Left lobe of liver (tissue), 2 donors: ENCODE results near the gene EIF4G3. TPM values are rescaled to one million over a fixed set of nuclear protein-coding genes. Genes with fewer than 3 reads are reported as not detected.
"Not testable (repeated sequence)": the region's sequence is repeated elsewhere in the genome, so short reads cannot be mapped to it uniquely, and the experiment has no call there.

Experiments
- ATAC-seq: fragments of 200-7000 bp; cut with Tn5 transposase; one replicate; pipeline ENCODE4 v1.9.1; 2020; ENCODE audit warnings: mild to moderate bottlenecking, moderate library complexity
- DNase-seq: peaks from one replicate; pipeline ENCODE4 v3.0.0-alpha.2; 2020; ENCODE audit warnings: low spot score
- total RNA-seq: library from RNA; stranded (reverse); gene quantifications from one replicate; pipeline ENCODE4 v1.2.1, GENCODE V29; 2021
- donor health status: DM: no; HTN: no; CAD: no; lungs with moderate emphysema.
- donor health status: DM: no; HTN: yes; CAD: no.

Gene EIF4G3, protein sequence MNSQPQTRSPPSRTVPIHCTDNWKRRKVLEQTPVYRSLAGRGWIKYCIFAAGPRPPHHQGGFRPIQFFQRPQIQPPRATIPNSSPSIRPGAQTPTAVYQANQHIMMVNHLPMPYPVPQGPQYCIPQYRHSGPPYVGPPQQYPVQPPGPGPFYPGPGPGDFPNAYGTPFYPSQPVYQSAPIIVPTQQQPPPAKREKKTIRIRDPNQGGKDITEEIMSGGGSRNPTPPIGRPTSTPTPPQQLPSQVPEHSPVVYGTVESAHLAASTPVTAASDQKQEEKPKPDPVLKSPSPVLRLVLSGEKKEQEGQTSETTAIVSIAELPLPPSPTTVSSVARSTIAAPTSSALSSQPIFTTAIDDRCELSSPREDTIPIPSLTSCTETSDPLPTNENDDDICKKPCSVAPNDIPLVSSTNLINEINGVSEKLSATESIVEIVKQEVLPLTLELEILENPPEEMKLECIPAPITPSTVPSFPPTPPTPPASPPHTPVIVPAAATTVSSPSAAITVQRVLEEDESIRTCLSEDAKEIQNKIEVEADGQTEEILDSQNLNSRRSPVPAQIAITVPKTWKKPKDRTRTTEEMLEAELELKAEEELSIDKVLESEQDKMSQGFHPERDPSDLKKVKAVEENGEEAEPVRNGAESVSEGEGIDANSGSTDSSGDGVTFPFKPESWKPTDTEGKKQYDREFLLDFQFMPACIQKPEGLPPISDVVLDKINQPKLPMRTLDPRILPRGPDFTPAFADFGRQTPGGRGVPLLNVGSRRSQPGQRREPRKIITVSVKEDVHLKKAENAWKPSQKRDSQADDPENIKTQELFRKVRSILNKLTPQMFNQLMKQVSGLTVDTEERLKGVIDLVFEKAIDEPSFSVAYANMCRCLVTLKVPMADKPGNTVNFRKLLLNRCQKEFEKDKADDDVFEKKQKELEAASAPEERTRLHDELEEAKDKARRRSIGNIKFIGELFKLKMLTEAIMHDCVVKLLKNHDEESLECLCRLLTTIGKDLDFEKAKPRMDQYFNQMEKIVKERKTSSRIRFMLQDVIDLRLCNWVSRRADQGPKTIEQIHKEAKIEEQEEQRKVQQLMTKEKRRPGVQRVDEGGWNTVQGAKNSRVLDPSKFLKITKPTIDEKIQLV (N-terminal part only)
- 17.1 TPM for total RNA-seq

DNA sequence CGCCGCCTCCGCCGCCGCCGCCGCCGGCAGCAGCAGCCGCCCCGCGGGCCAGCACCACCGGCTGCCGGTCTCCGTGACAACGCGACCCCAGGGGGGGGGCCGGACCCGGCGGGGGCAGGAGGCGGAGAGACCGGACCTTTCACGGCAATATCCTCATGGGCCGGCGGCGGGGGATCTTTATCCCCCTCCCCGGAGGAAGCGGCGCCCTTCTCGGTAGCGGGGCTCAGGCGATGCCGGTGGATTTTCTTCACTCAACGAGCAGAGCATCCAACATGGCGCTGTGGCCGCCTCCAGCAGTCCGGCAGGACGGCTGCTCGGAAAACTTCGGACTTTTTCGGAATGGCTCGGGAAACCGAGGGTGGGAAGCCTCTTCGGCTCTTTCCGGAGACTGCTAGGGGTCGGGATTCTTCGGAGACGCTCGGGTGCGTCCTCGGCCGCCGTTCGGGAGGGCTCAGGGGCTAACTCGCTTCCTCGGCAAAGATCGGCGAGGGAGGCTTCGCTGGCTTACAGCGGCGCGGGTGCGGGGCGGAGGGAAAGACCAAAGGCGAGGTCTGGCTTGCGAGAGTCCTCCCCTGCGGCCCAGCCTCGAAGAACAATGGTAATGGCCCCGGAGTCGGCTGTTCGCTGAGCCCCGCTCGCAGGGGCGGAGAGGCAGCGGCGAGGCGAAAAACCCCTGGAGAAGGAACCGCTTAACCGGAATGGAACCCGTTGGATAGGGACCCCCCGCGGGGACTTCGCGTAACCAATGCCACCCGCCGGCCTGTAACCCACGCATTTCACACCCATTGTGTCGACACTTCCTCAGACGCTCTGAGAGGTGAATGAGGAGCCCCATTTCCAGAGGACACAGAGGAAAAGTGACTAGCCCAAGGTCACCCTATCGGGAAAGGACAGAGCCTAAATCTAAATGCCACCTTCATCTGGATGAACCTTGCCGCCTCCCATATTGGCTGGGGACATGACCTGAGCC lies at the start of gene EIF4G3:
Gene EIF4G3 (minus strand): TSS at position 312 of the 970 bp plus-strand sequence. CDS start 174,155 bp downstream, outside the sequence.
- DNase-seq (peak; percentile 100), ATAC-seq (peak; percentile 94)

DNA sequence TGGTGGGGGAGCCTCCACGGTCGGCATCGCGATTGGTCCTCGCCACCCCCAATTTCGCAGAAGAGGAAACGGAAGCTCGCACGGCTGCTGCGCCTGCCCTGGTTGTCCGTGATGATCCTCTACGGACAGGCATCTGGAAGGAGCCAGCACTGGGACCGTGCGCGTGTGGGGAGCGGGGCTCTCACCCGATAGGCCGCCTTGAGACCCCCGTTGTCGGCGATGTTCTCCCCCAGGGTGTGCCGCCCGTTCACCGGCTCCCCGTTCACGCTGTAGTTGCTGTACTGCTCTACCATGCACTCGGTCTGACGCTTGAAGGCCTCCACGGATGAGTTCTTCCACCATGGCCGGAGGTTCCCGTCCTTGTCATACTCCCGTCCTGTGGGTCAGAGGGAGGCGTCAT lies 48.4 kb upstream of the EIF4G3 start:
- DNase-seq (no peak), ATAC-seq (no peak)

DNA sequence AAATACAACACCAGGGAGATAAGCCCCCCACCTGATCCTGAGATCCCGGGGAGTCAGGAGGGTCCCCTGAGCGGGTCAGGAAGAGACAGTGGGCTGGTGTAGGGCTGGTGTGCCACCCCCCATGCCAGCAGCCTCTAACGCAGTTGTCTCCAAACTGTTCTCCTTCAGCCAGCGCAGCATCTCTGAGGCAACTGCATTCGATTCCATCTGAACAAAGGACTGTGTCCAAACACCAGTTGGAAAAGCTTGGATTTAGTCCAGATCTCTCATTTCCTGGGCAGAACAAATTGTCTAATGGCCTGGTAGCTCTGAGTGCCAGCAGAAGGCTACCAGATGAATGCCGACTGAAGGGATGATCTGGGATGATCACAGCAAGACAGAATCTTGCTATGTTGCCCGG lies 44.1 kb upstream of the EIF4G3 start:
- DNase-seq, result no peak
- ATAC-seq, result peak; percentile 56

DNA sequence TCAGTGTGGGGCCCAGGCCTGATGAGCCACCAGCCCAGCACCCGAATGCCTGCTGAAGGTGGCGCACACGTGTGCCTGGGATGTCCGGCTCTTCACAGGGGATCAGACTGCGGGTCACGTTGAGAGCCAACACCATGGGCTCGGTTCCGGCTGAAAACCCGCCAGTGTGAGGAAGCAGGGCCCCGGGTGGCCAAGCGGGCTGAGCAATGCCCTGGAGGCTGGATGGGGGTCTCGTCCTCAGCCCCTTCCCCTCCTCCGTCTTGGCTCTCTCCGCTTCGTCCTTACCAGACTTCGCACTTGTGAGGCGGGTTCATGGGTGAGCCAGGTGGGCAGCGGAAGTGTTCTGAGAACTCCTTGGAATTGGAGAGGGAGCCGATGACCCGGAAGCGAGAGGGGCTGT lies 43.0 kb upstream of the EIF4G3 start:
- DNase-seq (no peak), ATAC-seq (no peak)

DNA sequence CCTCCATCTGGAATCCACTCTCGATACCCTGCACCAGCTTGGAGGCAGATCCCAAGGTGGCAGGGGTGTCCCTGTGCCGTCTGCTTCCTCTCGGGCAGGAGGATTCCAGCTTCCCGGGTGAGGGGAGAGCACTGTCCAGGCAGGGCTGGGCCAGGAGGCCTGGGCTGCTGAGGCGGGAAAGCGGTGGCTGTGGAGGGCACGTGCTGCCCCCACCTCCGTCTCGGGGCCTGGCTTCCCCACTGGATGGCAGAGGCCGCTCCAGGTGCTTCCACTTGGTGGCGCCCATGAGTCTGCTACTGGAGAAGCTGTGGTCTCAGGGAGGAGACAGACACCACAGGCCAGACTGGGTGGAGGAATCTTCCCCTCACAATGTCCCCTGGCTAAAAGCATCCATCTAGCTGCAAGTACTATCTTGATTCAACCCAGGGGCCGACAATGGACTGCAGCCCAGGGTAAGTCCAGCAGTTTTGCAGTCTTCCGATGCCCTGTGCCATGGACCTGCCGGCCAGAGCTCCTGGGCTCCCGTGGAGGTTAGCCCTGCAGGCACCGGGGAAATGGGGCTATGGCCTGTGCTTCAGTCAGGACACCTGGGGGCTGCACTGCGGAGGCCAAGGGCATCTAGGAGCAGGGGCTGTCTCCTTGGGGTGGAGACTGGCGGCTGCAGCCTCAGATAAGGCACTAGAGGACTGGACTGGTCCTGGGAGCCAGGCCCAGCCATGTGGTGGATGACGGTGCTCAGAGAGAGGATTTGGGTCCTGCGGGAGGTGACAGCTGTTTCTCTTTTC lies 41.3 kb upstream of the EIF4G3 start:
- ATAC-seq (peak; percentile 59), DNase-seq (peak; percentile 52)

DNA sequence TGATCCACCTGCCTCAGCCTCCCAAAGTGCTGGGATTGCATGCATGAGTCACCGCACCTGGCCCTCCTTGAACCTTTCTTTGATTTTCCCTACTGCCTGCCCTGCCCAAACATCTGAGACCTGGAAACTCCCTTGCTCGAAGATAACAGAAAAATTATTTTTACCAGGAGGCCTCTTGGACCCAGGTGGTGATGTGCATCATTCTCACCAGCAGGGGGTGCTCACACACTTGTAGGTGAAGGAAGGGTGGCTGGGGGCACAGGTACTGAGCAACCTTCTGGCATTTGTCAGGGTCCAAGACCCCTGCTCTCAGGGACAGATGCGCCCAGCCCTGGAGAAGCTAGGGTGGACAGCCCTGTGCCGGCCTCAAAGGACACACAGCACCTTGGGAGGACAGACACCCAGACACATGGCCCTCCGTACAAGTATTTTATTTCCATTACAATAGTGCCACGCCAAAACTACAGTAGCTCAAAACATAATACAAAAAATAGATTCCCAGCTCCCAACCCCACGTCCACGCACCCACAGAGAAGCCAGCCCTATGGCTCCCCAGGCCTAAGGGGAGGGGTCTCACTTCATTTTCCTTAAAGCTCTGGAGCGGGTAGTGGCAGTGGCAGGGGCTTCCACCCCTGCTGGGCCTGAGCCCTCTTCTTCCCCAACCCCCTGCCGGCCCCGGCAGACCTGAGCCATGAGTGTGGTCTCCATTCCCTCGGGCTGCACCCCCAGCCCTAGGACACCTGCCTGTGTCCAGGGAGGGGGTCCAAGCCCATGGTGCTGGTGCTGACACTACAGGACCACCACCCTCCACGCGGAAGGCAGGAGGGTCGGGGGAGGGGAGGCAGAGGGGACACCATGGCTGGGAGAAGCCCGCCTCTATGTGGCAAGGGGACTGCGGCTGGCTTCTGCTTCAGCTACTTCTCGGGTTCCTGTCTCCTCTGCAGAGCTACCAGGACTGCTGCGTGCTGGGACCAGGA lies 40.4 kb upstream of the EIF4G3 start:
- peak; percentile 71 for ATAC-seq
- DNase-seq, result peak; percentile 58

DNA sequence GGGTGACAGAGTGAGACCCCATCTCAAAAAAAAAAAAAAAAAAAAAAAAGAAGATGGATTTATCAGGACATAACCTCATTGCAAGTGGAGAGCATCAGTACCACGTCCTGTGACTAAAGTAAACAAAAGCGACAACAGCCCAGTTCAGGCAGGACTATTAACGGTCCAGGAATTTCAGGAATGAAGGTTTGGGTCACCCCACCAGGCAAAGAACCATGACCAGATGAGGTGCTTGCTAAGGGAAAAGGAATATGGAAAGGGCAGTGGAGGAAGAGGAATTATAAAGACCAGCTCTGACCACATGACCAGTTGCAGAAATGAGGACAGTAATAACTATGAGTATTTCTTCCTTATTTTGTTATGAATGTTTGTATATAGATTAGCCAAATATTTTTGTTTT lies 35.4 kb upstream of the EIF4G3 start:
- ATAC-seq (no peak), DNase-seq (no peak)

DNA sequence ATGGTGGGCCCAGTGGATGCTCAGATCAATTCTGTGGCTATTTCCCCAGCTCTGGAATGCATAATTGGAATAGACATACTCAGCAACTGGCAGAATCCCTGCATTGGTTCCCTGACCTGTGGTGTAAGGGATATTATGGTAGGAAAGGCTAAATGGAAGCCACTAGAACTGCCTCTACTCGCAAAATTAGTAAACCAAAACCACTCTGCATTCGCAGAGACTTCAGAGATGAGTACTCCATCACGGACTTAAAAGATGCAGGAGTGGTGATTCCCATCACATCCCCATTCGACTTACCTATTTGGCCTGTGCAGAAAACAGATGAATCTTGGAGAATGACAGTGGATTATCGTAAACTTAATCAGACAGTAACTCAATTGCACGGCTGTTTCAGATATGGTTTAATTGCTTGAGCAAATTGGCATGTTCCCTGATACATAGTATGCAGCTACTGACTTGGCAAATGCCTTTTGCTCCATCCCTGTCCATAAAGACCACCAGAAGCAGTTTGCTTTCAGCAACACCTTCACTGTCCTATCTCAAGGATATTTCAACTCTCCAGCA lies 31.5 kb upstream of the EIF4G3 start:
- not testable (repeated sequence) for DNase-seq, ATAC-seq

DNA sequence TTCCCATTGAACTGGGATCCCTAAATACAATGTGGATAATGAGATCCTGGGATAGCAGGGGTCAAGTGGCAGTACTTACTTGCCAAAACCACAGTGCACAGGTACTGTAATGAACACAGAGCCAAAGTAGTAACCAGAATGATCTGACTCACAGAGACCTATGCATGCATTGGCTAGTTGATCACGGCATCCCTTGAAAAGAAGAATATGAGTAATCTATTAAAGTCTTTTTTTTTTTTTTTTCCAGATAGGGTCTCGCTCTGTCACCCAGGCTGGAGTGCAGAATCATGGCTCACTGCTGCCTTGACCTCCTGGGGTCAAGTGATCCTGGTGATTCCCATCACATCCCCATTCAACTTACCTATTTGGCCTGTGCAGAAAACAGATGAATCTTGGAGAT lies 29.4 kb upstream of the EIF4G3 start:
- DNase-seq (no peak), ATAC-seq (no peak)

DNA sequence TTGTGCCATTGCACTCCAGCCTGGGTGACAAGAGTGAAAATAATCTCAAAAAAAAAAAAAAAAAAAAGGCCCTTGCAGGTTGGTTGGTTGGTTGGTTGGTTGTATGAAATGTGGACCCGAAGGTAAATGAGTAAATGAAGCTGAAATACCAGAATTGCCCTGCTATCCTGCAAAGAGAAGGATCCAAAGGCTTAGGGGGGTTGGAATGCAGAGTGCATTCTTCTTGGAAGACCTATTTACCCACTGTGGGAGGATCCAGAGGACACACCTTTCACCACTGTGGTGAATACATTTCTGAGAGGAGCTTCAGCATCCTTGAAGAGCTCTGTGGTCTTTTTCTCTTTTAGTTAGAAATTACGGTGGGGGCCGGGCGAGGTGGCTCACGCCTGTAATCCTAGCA lies 28.7 kb upstream of the EIF4G3 start:
- no peak for ATAC-seq
- no peak for DNase-seq

DNA sequence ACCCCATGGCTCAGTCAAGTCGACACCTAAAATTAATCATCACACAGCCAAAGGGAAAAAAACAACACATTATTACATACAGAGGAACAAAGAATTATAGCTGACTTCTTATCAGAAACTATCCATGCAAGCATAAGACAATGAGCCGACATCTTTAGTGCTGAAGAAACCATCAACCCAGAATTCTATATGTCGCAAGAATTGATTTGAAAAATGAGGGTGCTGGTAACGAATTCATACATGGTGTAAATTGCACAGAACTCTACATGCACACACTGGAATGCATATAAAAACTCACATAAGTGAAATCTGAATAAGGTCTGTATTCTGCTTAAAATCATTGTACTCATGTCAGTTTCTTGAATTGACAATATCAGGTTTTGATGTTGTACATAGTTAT lies 25.0 kb upstream of the EIF4G3 start:
- ATAC-seq (no peak), DNase-seq (no peak)

DNA sequence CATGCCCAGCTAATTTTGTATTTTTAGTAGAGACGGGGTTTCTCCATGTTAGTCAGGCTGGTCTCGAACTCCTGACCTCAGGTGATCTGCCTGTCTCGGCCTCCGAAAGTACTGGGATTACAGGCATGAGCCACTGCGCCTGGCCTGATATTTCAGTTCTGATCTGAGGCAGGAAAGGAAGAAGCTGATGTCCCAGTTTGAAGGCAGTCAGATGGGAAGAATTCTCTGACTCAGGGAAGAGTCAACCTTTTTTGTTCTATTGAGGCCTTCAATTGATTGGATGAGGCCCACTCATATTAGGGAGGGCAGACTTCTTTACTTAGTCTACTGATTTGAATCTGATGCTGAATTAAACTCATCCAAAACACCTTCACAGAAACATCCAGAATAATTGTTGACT lies 24.5 kb upstream of the EIF4G3 start:
- not testable (repeated sequence) for DNase-seq, ATAC-seq

DNA sequence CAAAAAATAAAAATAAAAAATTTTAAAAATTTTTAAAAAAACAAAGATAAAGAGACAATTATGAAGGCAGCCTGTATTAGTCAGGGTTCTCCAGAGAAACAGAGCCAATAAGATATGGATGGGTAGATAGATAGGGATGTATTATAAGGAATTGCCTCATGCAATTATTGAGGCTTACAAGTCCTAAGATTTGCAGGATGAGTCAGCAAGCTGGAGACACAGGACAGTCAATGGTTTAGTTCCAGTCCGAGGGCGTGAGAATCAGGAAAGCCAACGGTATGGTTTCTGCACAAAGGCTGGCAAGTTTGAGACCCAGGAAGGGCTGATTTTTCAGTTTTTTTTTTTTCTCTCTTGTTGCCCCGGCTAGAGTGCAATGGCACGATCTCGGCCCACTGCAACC lies 24.1 kb upstream of the EIF4G3 start:
- ATAC-seq (no peak), DNase-seq (no peak)

DNA sequence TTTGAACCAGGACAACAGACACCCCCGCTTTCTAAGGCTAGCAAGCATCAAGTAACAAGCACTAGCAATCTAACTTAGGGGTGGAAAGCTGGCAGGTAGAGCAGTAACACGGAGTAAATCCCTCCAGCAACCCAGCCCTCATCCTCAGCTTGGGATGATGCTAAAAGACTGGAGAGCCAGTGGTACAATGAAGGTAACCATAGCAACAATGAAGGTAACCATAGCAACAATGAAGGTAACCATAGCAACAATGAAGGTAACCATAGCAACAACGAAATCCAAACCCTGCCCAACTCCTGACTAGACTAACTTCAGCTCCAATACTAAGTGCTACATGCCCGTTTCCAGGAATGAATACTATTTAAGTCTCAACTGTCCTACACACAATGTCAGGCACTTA lies 22.2 kb upstream of the EIF4G3 start:
- ATAC-seq, result no peak
- DNase-seq, result no peak

DNA sequence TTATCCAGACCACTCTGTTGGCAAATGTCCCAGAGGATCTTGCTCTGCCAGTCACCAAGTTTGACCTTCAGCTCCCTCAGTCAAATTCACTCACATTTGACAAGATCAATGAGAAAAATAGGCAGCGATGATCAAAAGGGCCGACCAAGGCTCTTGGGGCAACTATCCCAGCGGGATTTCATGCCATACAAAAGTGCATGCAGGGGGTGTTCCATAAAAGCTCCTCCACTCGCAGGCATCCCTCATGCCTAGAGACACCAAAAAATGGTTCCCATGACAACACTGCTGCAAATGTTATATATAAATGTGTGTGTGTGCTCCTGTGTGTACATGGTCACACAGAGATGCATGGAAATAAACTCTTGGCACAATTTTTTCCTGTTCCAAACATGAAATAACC lies 16.2 kb upstream of the EIF4G3 start:
- ATAC-seq (no peak), DNase-seq (no peak)

DNA sequence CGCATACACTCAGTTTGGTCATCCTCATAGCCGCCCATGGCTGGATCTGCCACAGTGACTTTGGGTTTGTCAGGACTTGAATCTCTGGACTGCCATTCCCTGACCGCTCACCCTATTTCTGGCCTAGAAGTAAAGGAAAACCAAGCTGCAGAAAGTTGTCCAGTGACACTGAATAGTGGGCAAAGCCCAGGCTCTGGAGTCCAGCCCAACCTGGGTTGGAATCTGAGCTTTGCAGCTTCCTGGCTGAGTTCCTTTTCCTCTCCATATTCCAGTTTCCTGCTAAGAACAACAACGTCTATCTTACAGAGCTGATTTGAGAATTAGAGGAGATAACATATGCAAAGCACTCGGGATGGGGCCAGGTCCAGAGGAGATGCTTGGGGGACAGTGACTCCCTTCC lies 15.6 kb upstream of the EIF4G3 start:
- DNase-seq, result no peak

DNA sequence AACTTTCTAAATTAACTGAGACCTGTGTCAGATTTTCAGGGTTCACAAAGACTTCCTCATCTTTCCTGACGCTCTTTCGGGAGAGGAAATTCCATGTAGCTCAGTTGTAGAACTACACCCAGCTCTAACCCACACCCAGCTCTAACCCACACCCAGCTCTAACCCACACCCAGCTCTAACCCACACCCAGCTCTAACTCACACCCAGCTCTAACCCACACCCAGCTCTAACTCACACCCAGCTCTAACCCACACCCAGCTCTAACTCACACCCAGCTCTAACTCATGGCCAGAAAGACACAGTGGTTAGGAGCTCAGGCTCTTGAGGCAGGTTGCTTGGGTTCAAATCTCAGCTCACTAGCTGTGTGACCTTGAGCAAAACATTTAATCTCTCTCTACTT lies 14.1 kb upstream of the EIF4G3 start:
- not testable (repeated sequence) for ATAC-seq, DNase-seq

More for the DNA sequence above, 15.6 kb upstream of the EIF4G3 start:
- ATAC-seq, result peak; percentile 39
